HepG2 (cell line): ENCODE results near the gene SLC16A6. TPM values are rescaled to one million over a fixed set of nuclear protein-coding genes. Genes with fewer than 3 reads are reported as not detected.

Experiments used
- CAMTA2 ChIP-seq: sonication (generic); formaldehyde crosslinking; IDR thresholded peaks from 2 replicates; pipeline ENCODE4 v1.4.0; 2020; ENCODE audit warnings: mild to moderate bottlenecking, missing genetic modification reagents, borderline replicate concordance
- CEBPB ChIP-seq: IDR thresholded peaks from 2 replicates; pipeline ENCODE4 v1.6.1; 2011; ENCODE audit warnings: low read depth, low read length, improper control_type of control experiment, borderline replicate concordance
- DZIP1 ChIP-seq: sonication (generic); formaldehyde crosslinking; IDR thresholded peaks from 2 replicates; pipeline ENCODE4 v1.5.0; 2020; ENCODE audit warnings: mild to moderate bottlenecking, missing genetic modification reagents
- GABPB1 ChIP-seq: IDR thresholded peaks from 2 replicates; pipeline ENCODE4 v1.6.1; 2016; ENCODE audit warnings: mild to moderate bottlenecking, missing genetic modification reagents, moderate library complexity, missing compliant biosample characterization
- GZF1 ChIP-seq: sonication (generic); formaldehyde crosslinking; IDR thresholded peaks from 2 replicates; pipeline ENCODE4 v1.5.1; 2020; ENCODE audit warnings: mild to moderate bottlenecking, missing genetic modification reagents
- HHEX ChIP-seq: IDR thresholded peaks from 2 replicates; pipeline ENCODE4 v1.6.1; 2016; ENCODE audit warnings: control low read depth
- HIC2 ChIP-seq: sonication (generic); formaldehyde crosslinking; IDR thresholded peaks from 2 replicates; pipeline ENCODE4 v1.9.0; 2022; ENCODE audit warnings: low read depth, missing genetic modification reagents
- LRRFIP1 ChIP-seq: sonication (generic); formaldehyde crosslinking; conservative IDR thresholded peaks from 2 replicates; pipeline ENCODE4 v1.4.0; 2020; ENCODE audit warnings: missing genetic modification reagents
- MIXL1 ChIP-seq: IDR thresholded peaks from 2 replicates; pipeline ENCODE4 v1.6.1; 2016
- NAIF1 ChIP-seq: sonication (generic); formaldehyde crosslinking; IDR thresholded peaks from 2 replicates; pipeline ENCODE4 v1.5.0; 2020; ENCODE audit warnings: mild to moderate bottlenecking, missing genetic modification reagents, borderline replicate concordance
- PRDM15 ChIP-seq: sonication (generic); formaldehyde crosslinking; IDR thresholded peaks from 2 replicates; pipeline ENCODE4 v1.4.0; 2020; ENCODE audit warnings: missing genetic modification reagents
- ZBTB25 ChIP-seq: IDR thresholded peaks from 2 replicates; pipeline ENCODE4 v1.6.1; 2018; ENCODE audit warnings: missing genetic modification reagents
- ZNF496 ChIP-seq: sonication (generic); formaldehyde crosslinking; IDR thresholded peaks from 2 replicates; pipeline ENCODE4 v1.8.1; 2023; ENCODE audit warnings: mild to moderate bottlenecking, moderate library complexity, missing genetic modification reagents; ENCODE audit not compliant: insufficient replicate concordance
- ZNF562 ChIP-seq: sonication (generic); formaldehyde crosslinking; IDR thresholded peaks from 2 replicates; pipeline ENCODE4 v1.8.0; 2022; ENCODE audit warnings: missing genetic modification reagents, borderline replicate concordance
- ZNF784 ChIP-seq: sonication (generic); formaldehyde crosslinking; IDR thresholded peaks from 2 replicates; pipeline ENCODE4 v1.5.1; 2020; ENCODE audit warnings: missing genetic modification reagents, mild to moderate bottlenecking, borderline replicate concordance
- polyA plus RNA-seq, 8 experiments: library from polyadenylated mRNA; depleted of rRNA in 3 of 8; stranded (reverse) in 7 of 8; unstranded in 1 of 8; fragments of >200 nt; fragmentation: Illumina TruSeq in 4 of 8; extraction: Trizol in 4 of 8; gene quantifications; 2 replicates each; pipeline versions ENCODE4 v1.2.1 to v1.2.3, GENCODE V29; 2011 to 2016; ENCODE audit warnings: low read depth in 4 of 8, missing spikeins in 1 of 8, mixed read lengths in 1 of 8; ENCODE audit not compliant: insufficient read depth in 1 of 8
- total RNA-seq, 5 experiments: library from RNA; depleted of rRNA; stranded (reverse); fragments of >200 nt; fragmentation: Illumina TruSeq; extraction: Trizol; gene quantifications; 2 replicates each; pipeline ENCODE4 v1.2.3, GENCODE V29; 2016; ENCODE audit warnings: low read depth in 1 of 5

SLC16A6 gene
- total and polyA plus RNA-seq, 2 of the 13 experiments (the other 11 are each of a cell fraction or from before 2014, with no cell fraction given), result 1.1 to 44.7 TPM

- TF ChIP-seq HHEX (CRISPR knock-in tag) (no peak), MIXL1 (peak; percentile 54), CAMTA2 (CRISPR knock-in tag) (peak; percentile 82; the same call in 1 of the 2 replicates), GZF1 (CRISPR knock-in tag) (peak; percentile 55; the same call in 1 of the 2 replicates), GABPB1 (CRISPR knock-in tag) (peak; percentile 83), NAIF1 (no peak; the same call in 1 of the 2 replicates), ZNF562 (CRISPR knock-in tag) (no peak), ZNF784 (CRISPR knock-in tag) (no peak; the same call in 1 of the 2 replicates), PRDM15 (no peak), LRRFIP1 (CRISPR knock-in tag) (no peak), ZBTB25 (CRISPR knock-in tag) (peak; percentile 18; the same call in 1 of the 2 replicates), DZIP1 (CRISPR knock-in tag) (peak; percentile 53; the same call in 1 of the 2 replicates), ZNF496 (CRISPR knock-in tag) (no peak), HIC2 (no peak; the same call in 1 of the 2 replicates), CEBPB (peak; percentile 35; the same call in 1 of the 2 replicates)
Measured at GRCh38 chr17:68247445-68248198, 43.3 kb downstream of the SLC16A6 start, which contains the start of gene AMZ2 (continued).
